GM23338 (cell line): ENCODE data around the gene CYP24A1. TPM values are rescaled to one million over a fixed set of nuclear protein-coding genes. Genes with fewer than 3 reads are reported as not detected.

Experiments used
- ATAC-seq: fragments of 200-7000 bp; cut with Tn5 transposase; 3 replicates; pipeline ENCODE4 v1.9.1; 2020
- DNase-seq: peaks from one replicate; pipeline ENCODE4 v3.0.0-alpha.2; 2015; ENCODE audit warnings: low spot score
- H2AFZ ChIP-seq: fragments of 200-600 bp; sonication (generic); 2 replicates; pipeline ENCODE4 v1.8.0; 2016; ENCODE audit warnings: antibody characterized with exemption, mild to moderate bottlenecking, moderate library complexity
- H3F3A ChIP-seq: fragments of 200-600 bp; sonication (generic); replicated peaks from 2 replicates; pipeline ENCODE4 v1.8.0; 2017; ENCODE audit warnings: antibody characterized with exemption, mixed run types, low read depth
- H3K27ac ChIP-seq: fragments of 200-600 bp; sonication (generic); 2 replicates; pipeline ENCODE4 v1.6.1; 2016; ENCODE audit warnings: low read depth
- H3K27me3 ChIP-seq: fragments of 200-600 bp; sonication (generic); 2 replicates; pipeline ENCODE4 v1.8.0; 2016; ENCODE audit warnings: mild to moderate bottlenecking, mixed run types, moderate library complexity; ENCODE audit not compliant: insufficient read depth
- H3K36me3 ChIP-seq: fragments of 200-600 bp; sonication (generic); 2 replicates; pipeline ENCODE4 v1.8.0; 2016; ENCODE audit warnings: mild to moderate bottlenecking; ENCODE audit not compliant: insufficient read depth
- H3K4me1 ChIP-seq: fragments of 200-600 bp; sonication (generic); 2 replicates; pipeline ENCODE4 v1.8.0; 2016; ENCODE audit warnings: mild to moderate bottlenecking, moderate library complexity; ENCODE audit not compliant: insufficient read depth
- H3K4me2 ChIP-seq: fragments of 200-600 bp; sonication (generic); 2 replicates; pipeline ENCODE4 v1.7.1; 2017; ENCODE audit warnings: mixed run types
- H3K4me3 ChIP-seq: fragments of 200-600 bp; sonication (generic); 2 replicates; pipeline ENCODE4 v1.6.1; 2016; ENCODE audit warnings: mixed run types
- H3K79me2 ChIP-seq: fragments of 200-600 bp; sonication (generic); replicated peaks from 2 replicates; pipeline ENCODE4 v1.8.0; 2017; ENCODE audit warnings: mild to moderate bottlenecking; ENCODE audit not compliant: insufficient read depth
- H3K9me2 ChIP-seq: fragments of 200-600 bp; sonication (generic); 2 replicates; pipeline ENCODE4 v1.8.0; 2017; ENCODE audit not compliant: insufficient read depth
- H4K20me1 ChIP-seq: fragments of 200-600 bp; sonication (generic); replicated peaks from 2 replicates; pipeline ENCODE4 v1.8.0; 2017; ENCODE audit warnings: mild to moderate bottlenecking; ENCODE audit not compliant: insufficient read depth
- H3K27ac Mint-ChIP-seq: 2 replicates; pipeline ENCODE4 v1.8.0; 2020; ENCODE audit warnings: inconsistent platforms, mild to moderate bottlenecking, moderate library complexity, mixed read lengths
- H3K27me3 Mint-ChIP-seq: 3 replicates; pipeline ENCODE4 v1.8.0; 2022; ENCODE audit warnings: low read depth, mild to moderate bottlenecking, moderate library complexity, mixed read lengths, inconsistent platforms; ENCODE audit not compliant: insufficient read depth, poor library complexity
- H3K36me3 Mint-ChIP-seq: 3 replicates; pipeline ENCODE4 v1.8.0; 2021; ENCODE audit warnings: low read depth, mild to moderate bottlenecking, inconsistent platforms, moderate library complexity, mixed read lengths
- H3K4me1 Mint-ChIP-seq: 3 replicates; pipeline ENCODE4 v1.8.0; 2020; ENCODE audit warnings: mild to moderate bottlenecking, inconsistent platforms, mixed read lengths
- H3K4me3 Mint-ChIP-seq: 3 replicates; pipeline ENCODE4 v1.8.0; 2021; ENCODE audit warnings: moderate library complexity, mild to moderate bottlenecking, inconsistent platforms, mixed read lengths
- H3K9me3 Mint-ChIP-seq: 3 replicates; pipeline ENCODE4 v1.8.0; 2020; ENCODE audit warnings: moderate library complexity, mild to moderate bottlenecking, inconsistent platforms, mixed read lengths
- CREB1 ChIP-seq: fragments of 250-450 bp; sonication (Bioruptor Pico); IDR thresholded peaks from 2 replicates; pipeline ENCODE4 v1.5.0; 2020; ENCODE audit warnings: low read depth, mild to moderate bottlenecking, moderate library complexity
- CTCF ChIP-seq, 2 experiments: fragments of 200-600 bp in 1 of 2; sonication (generic) in 1 of 2; conservative IDR thresholded peaks; 2 replicates each; pipeline versions ENCODE4 v1.5.1 to v1.6.1; 2016 to 2017; ENCODE audit warnings: antibody characterized with exemption in 2 of 2, low read depth in 2 of 2, mild to moderate bottlenecking in 2 of 2, moderate library complexity in 1 of 2
- ETS1 ChIP-seq: IDR thresholded peaks from 2 replicates; pipeline ENCODE4 v1.6.1; 2016; ENCODE audit warnings: antibody characterized with exemption
- EZH2 ChIP-seq: fragments of 200-600 bp; sonication (generic); IDR thresholded peaks from one replicate; pipeline ENCODE4 v1.8.0; 2017; ENCODE audit warnings: antibody characterized with exemption, mild to moderate bottlenecking, low read depth; ENCODE audit not compliant: unreplicated experiment
- EZH2phosphoT487 ChIP-seq: fragments of 200-600 bp; sonication (generic); IDR thresholded peaks from one replicate; pipeline ENCODE4 v1.8.1; 2018; ENCODE audit warnings: antibody characterized with exemption; ENCODE audit not compliant: unreplicated experiment
- JUNB ChIP-seq: IDR thresholded peaks from one replicate; pipeline ENCODE4 v1.6.1; 2016; ENCODE audit warnings: antibody characterized with exemption; ENCODE audit not compliant: unreplicated experiment
- NANOG ChIP-seq: IDR thresholded peaks from 2 replicates; pipeline ENCODE4 v1.6.1; 2016; ENCODE audit warnings: antibody characterized with exemption, borderline replicate concordance
- POLR2AphosphoS5 ChIP-seq: IDR thresholded peaks from 2 replicates; pipeline ENCODE4 v1.6.1; 2016; ENCODE audit warnings: antibody characterized with exemption, low read depth
- REST ChIP-seq: IDR thresholded peaks from one replicate; pipeline ENCODE4 v1.6.1; 2018; ENCODE audit warnings: antibody characterized with exemption; ENCODE audit not compliant: unreplicated experiment
- STAT1 ChIP-seq: IDR thresholded peaks from one replicate; pipeline ENCODE4 v1.6.1; 2016; ENCODE audit warnings: antibody characterized with exemption; ENCODE audit not compliant: unreplicated experiment
- ZNF114 ChIP-seq: fragments of 250-450 bp; sonication (Bioruptor Pico); IDR thresholded peaks from 2 replicates; pipeline ENCODE4 v1.5.0; 2020; ENCODE audit warnings: mild to moderate bottlenecking, moderate library complexity
- ZNF331 ChIP-seq: fragments of 250-450 bp; sonication (Bioruptor Pico); IDR thresholded peaks from 2 replicates; pipeline ENCODE4 v1.5.0; 2020; ENCODE audit warnings: low read depth, mild to moderate bottlenecking, moderate library complexity
- ZNF462 ChIP-seq: fragments of 250-450 bp; sonication (Bioruptor Pico); IDR thresholded peaks from 2 replicates; pipeline ENCODE4 v1.5.0; 2020; ENCODE audit warnings: mild to moderate bottlenecking, moderate library complexity
- polyA plus RNA-seq: library from polyadenylated mRNA; unstranded; fragments of >200 nt; fragmentation: Nextera tagmentation; extraction: Ambion mirVana; gene quantifications from 2 replicates; pipeline ENCODE4 v1.2.1, GENCODE V29; 2016
- total RNA-seq: library from RNA; depleted of rRNA; stranded (reverse); fragments of >200 nt; shearing (Covaris generic); gene quantifications from 2 replicates; pipeline ENCODE4 v1.2.3, GENCODE V29; 2014

CYP24A1 gene
- total and polyA plus RNA-seq, 2 experiments from 2014 or later, result 0.10 TPM; not detected in 1

GRCh38 chr20:54205450-54205849 lies 31.7 kb upstream of the CYP24A1 start:
- Mint-ChIP-seq H3K27ac (no peak overlapping the region), H3K9me3 (no peaks in the 10 kb centered on the region), H3K4me3 (no peak overlapping the region), H3K27me3 (peaks cover 4% of the 10 kb centered on the region), H3K36me3 (no peaks in the 10 kb centered on the region), H3K4me1 (peaks cover 21% of the 10 kb centered on the region)
- H3K4me1 ChIP-seq, result no peaks in the 10 kb centered on the region
- H3K36me3 ChIP-seq, result no peaks in the 10 kb centered on the region
- H3K4me2 ChIP-seq, result no peak overlapping the region
- no peak overlapping the region for H3K4me3 ChIP-seq
- no peaks in the 10 kb centered on the region for H3K9me2 ChIP-seq
- H3K79me2 ChIP-seq, result peaks cover 24% of the 10 kb centered on the region
- ATAC-seq (no peak), DNase-seq (no peak)
- H3K27me3 ChIP-seq, result no peaks in the 10 kb centered on the region
- 0 out of 2 replicates have a peak overlapping the region, but pooled peaks have one; percentile 32 for H2AFZ ChIP-seq
- TF ChIP-seq POLR2AphosphoS5 (no peak), EZH2phosphoT487 (no peak), CTCF (conservative IDR thresholded peaks at IDR 0.05; ENCODE audit: low read depth in 2 of 2) (no peak), ZNF462 (CRISPR knock-in tag) (no peak), JUNB (no peak), EZH2 (no peak), ZNF114 (CRISPR knock-in tag) (no peak), NANOG (no peak), REST (no peak), STAT1 (no peak), ETS1 (no peak), CREB1 (CRISPR knock-in tag) (no peak), ZNF331 (CRISPR knock-in tag) (no peak)
- no peak overlapping the region for H3K27ac ChIP-seq
- 0 out of 2 replicates have a peak, but pooled peaks cover 5% of the 10 kb centered on the region for H4K20me1 ChIP-seq
- no peaks in the 10 kb centered on the region for H3F3A ChIP-seq
